Type B pancreatic cell (in vitro differentiated cells): ENCODE results near the gene NRP1. TPM values are rescaled to one million over a fixed set of nuclear protein-coding genes. Genes with fewer than 3 reads are reported as not detected.

Source experiments
- DNase-seq: peaks from one replicate; pipeline ENCODE4 v3.0.0; 2021; ENCODE audit warnings: mixed read lengths; ENCODE audit not compliant: unreplicated experiment; ENCODE audit errors: extremely low spot score
- H3K27ac Mint-ChIP-seq: 2 replicates; pipeline ENCODE4 v1.8.0; 2021; ENCODE audit warnings: mild to moderate bottlenecking, mixed read lengths
- H3K27me3 Mint-ChIP-seq: 2 replicates; pipeline ENCODE4 v1.8.0; 2021; ENCODE audit warnings: mixed read lengths
- H3K36me3 Mint-ChIP-seq: 2 replicates; pipeline ENCODE4 v1.8.0; 2021; ENCODE audit warnings: mixed read lengths
- H3K4me1 Mint-ChIP-seq: one replicate; pipeline ENCODE4 v1.8.0; 2021; ENCODE audit warnings: mixed read lengths; ENCODE audit not compliant: unreplicated experiment
- H3K4me3 Mint-ChIP-seq: 2 replicates; pipeline ENCODE4 v1.8.0; 2021; ENCODE audit warnings: mild to moderate bottlenecking, mixed read lengths
- H3K9me3 Mint-ChIP-seq: 2 replicates; pipeline ENCODE4 v1.8.0; 2021; ENCODE audit warnings: mixed read lengths
- CTCF ChIP-seq: fragments of 200-600 bp; sonication (generic); conservative IDR thresholded peaks from 2 replicates; pipeline ENCODE4 v1.5.0; 2021; ENCODE audit warnings: antibody characterized with exemption, mild to moderate bottlenecking
- total RNA-seq: library from RNA; stranded (reverse); gene quantifications from 2 replicates; pipeline ENCODE4 v1.2.1, GENCODE V29; 2021; ENCODE audit warnings: low replicate concordance

Gene NRP1
- total RNA-seq, 1 donor from 2014 or later: 70.7 TPM

GRCh38 chr10:33267708-33268107, 66.8 kb downstream of the NRP1 start:
- H3K27ac Mint-ChIP-seq: no peak overlapping the region
- no peak overlapping the region for H3K4me3 Mint-ChIP-seq
- H3K27me3 Mint-ChIP-seq: no peaks in the 10 kb centered on the region
- TF ChIP-seq CTCF: no peak
- H3K9me3 Mint-ChIP-seq: no peaks in the 10 kb centered on the region
- peaks cover 23% of the 10 kb centered on the region for H3K4me1 Mint-ChIP-seq
- DNase-seq: no peak
- peaks cover 23% of the 10 kb centered on the region for H3K36me3 Mint-ChIP-seq

GRCh38 chr10:33265621-33266020, 68.8 kb downstream of the NRP1 start:
- no peaks in the 10 kb centered on the region for H3K27me3 Mint-ChIP-seq
- H3K27ac Mint-ChIP-seq: no peak overlapping the region
- peaks cover 25% of the 10 kb centered on the region for H3K36me3 Mint-ChIP-seq
- H3K4me1 Mint-ChIP-seq: peaks cover 13% of the 10 kb centered on the region
- TF ChIP-seq CTCF: no peak
- H3K4me3 Mint-ChIP-seq: no peak overlapping the region
- no peak for DNase-seq
- no peaks in the 10 kb centered on the region for H3K9me3 Mint-ChIP-seq

DNA sequence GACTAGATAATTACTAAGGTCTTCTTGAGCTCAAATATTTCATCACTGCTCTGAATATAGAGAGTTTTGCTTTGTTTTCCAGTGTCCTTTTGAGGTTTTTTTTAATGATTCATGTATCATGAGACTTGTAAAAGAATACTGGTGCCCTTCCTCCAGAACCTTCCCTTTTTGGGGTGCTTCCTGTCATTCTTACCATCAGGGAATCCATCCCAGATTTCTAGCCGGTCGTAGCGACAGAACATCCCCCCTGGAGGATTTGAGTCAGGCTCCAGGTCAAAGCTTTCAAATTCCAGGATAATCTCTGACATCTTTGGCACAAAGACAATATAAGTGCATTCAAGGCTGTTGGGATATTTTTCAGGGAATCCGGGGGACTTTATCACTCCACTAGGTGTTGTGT, 71.0 kb downstream of the NRP1 start:
- TF ChIP-seq CTCF: no peak
- Mint-ChIP-seq H3K27me3 (no peaks in the 10 kb centered on the region), H3K27ac (peak overlapping the region; percentile 37)

GRCh38 chr10:33262871-33263270, 71.6 kb downstream of the NRP1 start:
- Mint-ChIP-seq H3K27ac (no peak overlapping the region), H3K36me3 (peaks cover 26% of the 10 kb centered on the region), H3K9me3 (peaks cover 5% of the 10 kb centered on the region), H3K4me1 (peaks cover 18% of the 10 kb centered on the region), H3K4me3 (no peak overlapping the region), H3K27me3 (no peaks in the 10 kb centered on the region)
- TF ChIP-seq CTCF: no peak
- no peak for DNase-seq

More for the DNA sequence above, 71.0 kb downstream of the NRP1 start:
- Mint-ChIP-seq H3K9me3 (peaks cover 5% of the 10 kb centered on the region), H3K4me1 (peaks cover 18% of the 10 kb centered on the region), H3K36me3 (peaks cover 26% of the 10 kb centered on the region), H3K4me3 (no peak overlapping the region)
- DNase-seq: no peak

DNA sequence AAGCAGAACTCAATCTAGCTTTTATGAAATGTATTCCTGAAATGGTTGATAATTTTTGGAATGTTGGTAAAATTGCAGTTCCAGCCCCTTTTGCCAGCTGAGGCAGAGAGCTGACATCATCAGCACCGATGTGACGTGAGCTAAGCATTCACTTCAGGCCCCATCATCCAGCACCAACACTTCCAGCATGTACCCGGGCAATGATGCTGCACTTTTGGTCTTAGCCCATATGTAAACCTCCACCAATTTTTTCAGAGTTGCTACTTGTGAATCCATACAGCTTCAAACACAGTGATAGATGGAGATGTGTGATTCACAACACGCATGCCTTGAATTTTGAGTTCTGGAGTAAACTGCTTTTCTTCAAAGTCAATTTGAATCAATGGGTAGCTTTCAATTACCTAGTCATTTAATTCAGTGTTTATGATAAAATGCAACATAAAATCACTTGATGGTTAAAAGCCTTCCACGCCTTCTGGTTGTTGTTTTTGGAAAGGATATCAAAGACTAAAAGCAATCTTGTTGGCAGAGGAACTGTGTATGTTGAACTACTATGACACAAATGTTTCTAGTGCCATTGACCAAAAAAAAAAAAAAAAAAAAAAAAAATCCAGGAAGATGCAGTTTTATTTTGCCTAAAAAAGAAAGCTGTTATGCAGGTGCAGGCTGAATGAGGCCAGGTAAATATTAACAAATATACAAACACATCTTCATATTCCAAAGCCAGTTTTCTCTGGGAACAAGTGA, 73.9 kb downstream of the NRP1 start:
- Mint-ChIP-seq H3K36me3 (peaks cover 31% of the 10 kb centered on the region), H3K4me1 (peaks cover 22% of the 10 kb centered on the region), H3K4me3 (no peak overlapping the region), H3K9me3 (peaks cover 5% of the 10 kb centered on the region), H3K27ac (no peak overlapping the region), H3K27me3 (no peaks in the 10 kb centered on the region)
- no peak for DNase-seq
- no peak for TF ChIP-seq CTCF
